ENCODE results near the gene PCBD2. TPM values are rescaled to one million over a fixed set of nuclear protein-coding genes. Genes with fewer than 3 reads are reported as not detected.

The PCBD2 gene
- total and polyA plus RNA-seq, 2 of the 4 experiments (the other 2 are of a cell fraction), result 2.2 to 2.7 TPM

GRCh38 chr5:135008981-135009735, 104.2 kb downstream of the PCBD2 start:
- POLR2A ChIA-PET (ENCODE audit: unreplicated experiment), result no interaction called here
- H3K4ac ChIP-seq (ENCODE audit: low read depth, low read length), result no peak overlapping the region
- in situ Hi-C loops (cut with MboI; ENCODE audit: low sequenced_read_pairs), result no loop called here
- TF ChIP-seq BHLHE40 (IDR thresholded peaks at IDR 0.05; ENCODE audit: low read depth, low read length), result no peak
- TF ChIP-seq SMC3 (IDR thresholded peaks at IDR 0.05; ENCODE audit: low read depth, low read length), result no peak
- no peak for TF ChIP-seq USF2 (IDR thresholded peaks at IDR 0.05; ENCODE audit: low read depth, low read length)
- no peak for TF ChIP-seq CEBPB (IDR thresholded peaks at IDR 0.05; ENCODE audit: low read depth, low read length)
- TF ChIP-seq ELK1 (IDR thresholded peaks at IDR 0.05; ENCODE audit: borderline replicate concordance, low read depth, low read length), result no peak
- TF ChIP-seq RCOR1 (IDR thresholded peaks at IDR 0.05; ENCODE audit: insufficient replicate concordance, low read length), result no peak
- TF ChIP-seq POLR2A (IDR thresholded peaks at IDR 0.05; ENCODE audit: low read depth, low read length), result no peak
- TF ChIP-seq NFE2L2 (IDR thresholded peaks at IDR 0.05; ENCODE audit: low read depth, low read length), result no peak
- no peak for TF ChIP-seq RAD21 (IDR thresholded peaks at IDR 0.05; ENCODE audit: low read length)
- no peak for TF ChIP-seq CHD1 (IDR thresholded peaks at IDR 0.05; ENCODE audit: low read depth, low read length)
- no peak for TF ChIP-seq MAZ (IDR thresholded peaks at IDR 0.05; ENCODE audit: borderline replicate concordance, low read depth, low read length)
- TF ChIP-seq MXI1 (IDR thresholded peaks at IDR 0.05; ENCODE audit: borderline replicate concordance, low read depth, low read length), result no peak
- TF ChIP-seq CTCF (conservative IDR thresholded peaks at IDR 0.05; ENCODE audit: low read depth, low read length), result no peak
- no peak for TF ChIP-seq RFX5 (IDR thresholded peaks at IDR 0.05; ENCODE audit: low read depth, low read length)
- no peak for TF ChIP-seq FOS (IDR thresholded peaks at IDR 0.05; ENCODE audit: low read depth, low read length)

More at GRCh38 chr5:135008981-135009735, 104.2 kb downstream of the PCBD2 start:
- H3K14ac ChIP-seq (replicated peaks; ENCODE audit: low read depth, low read length), result no peak overlapping the region
- no peak overlapping the region for H2BK20ac ChIP-seq (ENCODE audit: low read depth, low read length)
- H3K23ac ChIP-seq (ENCODE audit: low read depth, low read length), result no peak overlapping the region
- H3K27ac ChIP-seq (ENCODE audit: insufficient read depth, low read length), result no peak overlapping the region
- H3K4me1 ChIP-seq (ENCODE audit: control insufficient read depth, insufficient read depth, low read length), result peaks cover 2% of the 10 kb centered on the region; the same call in 1 of the 2 replicates
- H2AFZ ChIP-seq (replicated peaks; ENCODE audit: low read length, poor library complexity), result no peak overlapping the region
- H3K79me1 ChIP-seq (ENCODE audit: low read depth in 1 of 2, low read length in 2 of 2), result no peaks in the 10 kb centered on the region
- CTCF ChIA-PET, result no interaction called here
- DNase-seq (no peak), ATAC-seq (ENCODE audit: low read depth) (no peak)
- no peak overlapping the region for H3K9ac ChIP-seq (ENCODE audit: low read depth, low read length)
- no peak overlapping the region for H2AK9ac ChIP-seq (replicated peaks; ENCODE audit: low read depth, low read length, poor library complexity)
- H4K5ac ChIP-seq (ENCODE audit: low read depth, low read length), result no peak overlapping the region
- no peaks in the 10 kb centered on the region; the same call in 1 of the 2 replicates for H3K36me3 ChIP-seq (ENCODE audit: control insufficient read depth, insufficient read depth, low read length)
- no peak overlapping the region for H2BK15ac ChIP-seq (ENCODE audit: low read depth, low read length)
- no peak overlapping the region for H2BK5ac ChIP-seq (ENCODE audit: low read depth, low read length, poor library complexity, severe bottlenecking)
- H2BK120ac ChIP-seq (ENCODE audit: low read depth, low read length), result no peak overlapping the region
- H4K91ac ChIP-seq (ENCODE audit: insufficient read depth, low read depth, low read length), result no peak overlapping the region
- H4K20me1 ChIP-seq (ENCODE audit: insufficient read depth, low read length), result peaks cover 6% of the 10 kb centered on the region
- H3K18ac ChIP-seq (ENCODE audit: low read depth, low read length), result no peak overlapping the region
- peaks cover 4% of the 10 kb centered on the region; the same call in 1 of the 2 replicates for H3K9me1 ChIP-seq (ENCODE audit: insufficient read depth, low read length)
- intact Hi-C loops (cut with micrococcal nuclease), result no loop called here
- H4K8ac ChIP-seq (ENCODE audit: low read depth in 2 of 2, low read length in 2 of 2), result no peak overlapping the region
- BruUV-seq (replicated peaks), result no TSS peak
- WGBS, 2 experiments (ENCODE audit: extremely low coverage in 2 of 2, insufficient read length in 1 of 2), result 97% methylated on average over 5 of the region's 13 CpGs; no CpG with 5 or more reads in 1 of the 2 experiments
- H3K56ac ChIP-seq (ENCODE audit: extremely low read depth, insufficient read depth, low read length), result no peak overlapping the region
- dilution Hi-C loops (cut with HindIII; ENCODE audit: low sequenced_read_pairs, unreplicated experiment), result no loop called here
- peaks cover 2% of the 10 kb centered on the region; the same call in 1 of the 2 replicates for H3K9me3 ChIP-seq (ENCODE audit: control insufficient read depth, insufficient read depth, low read length)
- no peak overlapping the region for H2AK5ac ChIP-seq (ENCODE audit: low read depth, low read length)
- H3K4me2 ChIP-seq (ENCODE audit: low read depth, low read length), result no peak overlapping the region
- H3K4me3 ChIP-seq (ENCODE audit: insufficient read depth, low read depth, low read length), result no peak overlapping the region
- H3K27me3 ChIP-seq (ENCODE audit: control insufficient read depth, insufficient read depth, low read length), result 0 out of 2 replicates have a peak, but pooled peaks cover 2% of the 10 kb centered on the region

Measured in IMR-90 (cell line).